Esophagus muscularis mucosa (tissue), 2 donors: ENCODE data around the gene SFR1.

Source experiments
- EP300 ChIP-seq: sonication (generic); formaldehyde crosslinking; IDR thresholded peaks from one replicate; pipeline ENCODE4 v1.6.1; 2017; ENCODE audit warnings: antibody characterized with exemption
- POLR2A ChIP-seq: fragments of 450-650 bp; IDR thresholded peaks from one replicate; pipeline ENCODE4 v1.6.1; 2017; ENCODE audit warnings: antibody characterized with exemption, moderate library complexity, mild to moderate bottlenecking, low read depth

DNA sequence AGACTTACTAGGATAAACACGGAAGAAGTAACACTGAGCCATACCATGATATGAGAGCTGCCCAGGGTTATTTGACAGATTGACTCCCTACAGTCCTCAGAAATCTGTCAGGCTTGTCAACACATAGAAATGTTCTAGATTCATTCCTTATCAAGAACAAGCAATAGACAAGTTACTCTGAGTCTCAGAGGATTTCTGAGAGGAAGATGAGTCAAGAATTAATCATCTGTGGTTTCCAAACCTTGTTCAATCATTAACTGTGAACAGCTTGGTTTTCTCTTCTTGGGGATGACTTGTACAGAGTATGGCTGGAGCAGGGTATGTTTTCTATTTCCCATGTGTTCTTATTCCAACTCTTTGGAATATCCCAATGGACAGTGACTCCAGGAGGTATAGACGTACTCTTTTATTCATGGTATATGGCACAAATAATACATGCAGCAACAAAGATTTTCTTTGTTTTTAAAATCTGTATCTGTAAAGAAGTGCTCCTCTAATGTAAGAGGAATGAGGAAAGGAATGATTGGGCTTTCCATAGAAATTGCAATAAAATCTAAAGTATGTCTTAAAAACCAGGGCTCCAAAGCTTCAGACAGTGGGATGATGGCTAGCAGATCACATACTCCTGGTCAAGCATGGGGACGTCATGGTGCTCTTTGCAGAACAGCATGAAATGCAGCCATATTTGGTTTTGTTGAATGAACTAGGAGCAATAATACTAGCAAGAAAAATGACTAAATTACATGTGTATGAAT, 11.9 kb upstream of the SFR1 start:
- TF ChIP-seq EP300 (no peak), POLR2A (no peak)
